Left colon (tissue), 2 donors: ENCODE results near the gene TFDP2. TPM values are rescaled to one million over a fixed set of nuclear protein-coding genes. Genes with fewer than 3 reads are reported as not detected.
"Not testable (repeated sequence)": the region's sequence is repeated elsewhere in the genome, so short reads cannot be mapped to it uniquely, and the experiment has no call there.

Experiments
- ATAC-seq: fragments of 200-7000 bp; cut with Tn5 transposase; one replicate; pipeline ENCODE4 v1.9.1; 2020; ENCODE audit warnings: mild to moderate bottlenecking, moderate library complexity
- DNase-seq, 2 donors: peaks; one replicate each; pipeline ENCODE4 v3.0.0-alpha.2; 2020
- intact Hi-C, 2 donors: fragments of 100-400 bp; cut with DNase I in 1 of 2; cut with micrococcal nuclease in 1 of 2; formaldehyde crosslinking; loops; one replicate each; pipeline versions ENCODE4 v1.11.2 to v1.14.0; 2022; cut with DNase I, micrococcal nuclease
- total RNA-seq, 2 donors: library from RNA; stranded (reverse); fragmentation: NEBNext Ultra II Directional; extraction: Animal tissue kit (Norgen Biotek cat#: 25700); gene quantifications; one replicate each; pipeline ENCODE4 v1.2.1, GENCODE V29; 2021
- donor health status: DM: no; HTN: no; CAD: no.
- donor health status: DM: yes; HTN: yes; CAD: no.

The TFDP2 gene
- total RNA-seq, 2 donors from 2014 or later: 33.7 to 46.2 TPM

DNA sequence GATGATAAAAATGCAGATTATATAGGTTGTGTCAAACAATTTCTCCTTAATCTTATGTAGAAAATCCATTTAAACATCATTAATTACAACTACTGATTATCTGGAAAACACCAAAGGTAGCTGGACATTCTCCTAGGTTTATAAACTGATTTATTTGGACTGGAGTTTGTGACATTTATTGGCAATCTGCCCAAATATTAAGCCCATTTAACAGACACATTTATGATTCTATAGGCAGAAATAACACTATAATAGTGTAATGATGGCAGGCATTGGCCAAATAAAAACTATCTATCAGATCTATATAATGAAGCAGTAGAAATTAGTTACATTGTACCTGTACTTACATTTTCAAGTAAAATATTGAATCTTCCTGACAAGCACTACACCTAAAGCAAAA lies 117.8 kb downstream of the TFDP2 start:
- ATAC-seq: no peak
- DNase-seq: no peak
- intact Hi-C loops: no loop called here

DNA sequence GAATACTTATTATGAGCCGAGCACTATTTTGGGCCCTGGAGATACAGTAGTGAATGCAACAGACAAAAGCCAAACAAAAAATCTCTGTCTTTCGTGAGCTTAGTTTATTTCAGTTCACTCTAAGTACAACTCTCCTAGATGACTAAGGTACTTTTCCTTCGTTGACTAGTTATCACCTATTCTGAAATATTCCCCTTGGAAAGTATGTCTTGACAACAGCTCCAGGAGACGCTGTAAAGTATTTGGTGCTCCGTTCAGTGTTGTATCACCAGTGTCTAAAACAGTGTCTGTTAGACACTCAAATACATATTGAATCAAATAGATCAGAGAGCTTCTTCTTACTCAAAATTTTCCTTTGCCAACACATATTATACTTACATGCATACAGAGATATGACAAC lies 119.6 kb downstream of the TFDP2 start:
- ATAC-seq: no peak
- intact Hi-C loops: no loop called here
- no peak for DNase-seq

DNA sequence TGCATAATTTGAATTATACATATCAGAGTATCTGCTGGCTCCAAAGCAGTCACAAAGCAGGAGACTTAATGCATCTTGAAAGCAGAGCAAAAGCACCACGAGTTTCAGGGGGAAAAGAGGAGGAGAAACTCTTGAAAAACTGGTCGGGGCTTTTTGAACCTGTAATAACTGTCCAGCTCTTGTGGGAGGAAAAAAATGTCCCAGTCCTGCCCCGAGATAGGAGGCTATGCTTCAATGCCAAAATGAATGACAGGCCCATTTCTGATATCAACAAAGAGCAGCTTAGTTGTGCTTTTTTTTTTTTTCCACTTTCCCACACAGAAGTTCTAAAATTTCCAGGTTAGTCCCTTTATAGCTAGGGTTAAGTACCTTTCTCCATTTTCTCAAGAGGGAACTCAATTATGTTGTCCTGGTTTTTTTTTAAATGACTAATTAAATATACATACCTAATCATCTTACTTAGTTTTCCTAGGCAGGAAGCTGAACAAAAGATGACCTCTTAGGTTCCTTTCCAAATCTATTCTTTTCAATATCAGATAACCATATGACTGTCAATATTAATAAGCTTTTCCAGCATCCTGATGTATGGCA lies 120.2 kb downstream of the TFDP2 start:
- DNase-seq: no peak
- intact Hi-C loops: no loop called here
- ATAC-seq: no peak

DNA sequence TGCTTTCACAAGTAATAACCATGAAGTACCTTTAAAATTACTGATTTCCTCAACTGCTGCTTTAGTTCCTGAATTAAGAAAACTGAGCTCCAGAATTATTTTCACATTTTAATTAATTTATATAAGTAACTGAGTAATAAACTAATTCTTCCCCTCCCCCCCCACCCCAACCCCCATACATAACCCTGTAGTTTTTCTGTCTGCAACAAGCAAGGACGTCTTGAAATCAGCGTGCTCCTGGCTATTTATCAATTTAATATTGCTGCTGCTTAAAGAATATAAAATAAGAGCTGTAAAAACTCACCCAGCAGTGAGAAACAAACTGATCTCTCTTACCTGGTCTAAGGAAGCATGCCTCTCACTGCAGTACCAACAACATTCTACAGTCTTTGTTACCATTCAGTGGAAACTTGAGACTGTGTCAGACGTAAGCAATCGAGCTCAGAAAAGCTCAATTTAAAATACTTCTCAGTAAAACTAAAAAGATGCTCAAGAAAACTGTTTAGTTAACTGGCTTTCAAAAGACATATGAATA lies 121.0 kb downstream of the TFDP2 start:
- no peak for DNase-seq
- intact Hi-C loops: no loop called here
- ATAC-seq: peak; percentile 83

DNA sequence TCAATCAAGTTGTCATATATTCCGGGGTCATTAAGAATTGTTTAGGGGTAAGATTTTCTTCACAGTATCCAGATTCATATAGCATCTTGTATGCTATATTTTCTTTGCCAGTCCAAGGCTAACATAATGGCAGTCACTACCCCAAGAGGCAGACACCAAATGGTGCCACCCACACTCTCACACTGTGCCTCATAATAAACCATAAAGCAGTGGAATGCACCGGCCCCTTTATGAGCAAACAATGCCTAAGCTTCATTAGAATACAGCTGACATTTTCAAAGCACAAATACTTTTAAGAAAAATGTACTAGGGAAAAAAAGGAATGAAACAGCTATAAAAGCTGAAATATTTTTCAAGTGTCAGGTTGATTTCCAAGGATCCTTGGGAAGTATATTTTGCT lies 121.6 kb downstream of the TFDP2 start:
- peak; percentile 93 for ATAC-seq
- intact Hi-C loops: no loop called here
- DNase-seq: peak; percentile 31 to 57

DNA sequence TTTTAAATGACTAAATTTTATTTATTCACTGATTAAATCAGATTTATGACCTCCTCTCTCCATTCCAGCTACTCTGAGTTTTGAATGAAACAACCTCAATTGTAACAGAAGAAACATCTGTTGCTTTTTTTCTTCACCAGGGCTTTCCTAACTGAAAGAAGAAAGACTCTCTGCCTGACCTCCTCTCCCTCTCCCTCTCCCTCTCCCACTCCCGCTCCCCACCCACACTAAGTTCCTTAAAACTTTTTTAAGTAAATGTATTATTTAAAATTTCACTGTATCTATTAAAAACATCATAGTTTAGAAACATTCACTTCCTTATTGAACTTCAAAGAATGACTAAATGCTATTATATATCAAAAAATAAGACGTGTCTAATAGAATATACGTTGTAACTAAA lies 122.0 kb downstream of the TFDP2 start:
- ATAC-seq (no peak), DNase-seq (no peak)
- intact Hi-C loops: no loop called here

DNA sequence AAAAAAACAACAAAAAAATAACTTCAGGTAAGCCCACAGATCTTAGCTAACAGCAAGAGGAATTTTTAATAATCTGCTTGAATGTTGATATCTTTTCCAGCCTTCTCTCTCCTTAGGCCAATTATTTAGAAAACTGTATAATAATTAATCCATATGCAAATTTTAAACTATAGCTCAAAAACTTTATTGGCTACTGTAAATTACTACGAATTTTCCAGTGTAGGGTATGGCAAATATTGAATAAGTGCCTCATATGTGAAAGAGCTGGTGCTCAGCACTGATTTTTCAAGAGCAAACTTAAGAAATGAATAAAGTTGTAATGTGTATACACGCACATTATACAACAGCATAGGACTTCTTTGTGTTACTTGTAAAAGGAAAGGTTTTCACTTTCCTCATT lies 123.0 kb downstream of the TFDP2 start:
- ATAC-seq: no peak
- intact Hi-C loops: no loop called here
- DNase-seq: no peak

DNA sequence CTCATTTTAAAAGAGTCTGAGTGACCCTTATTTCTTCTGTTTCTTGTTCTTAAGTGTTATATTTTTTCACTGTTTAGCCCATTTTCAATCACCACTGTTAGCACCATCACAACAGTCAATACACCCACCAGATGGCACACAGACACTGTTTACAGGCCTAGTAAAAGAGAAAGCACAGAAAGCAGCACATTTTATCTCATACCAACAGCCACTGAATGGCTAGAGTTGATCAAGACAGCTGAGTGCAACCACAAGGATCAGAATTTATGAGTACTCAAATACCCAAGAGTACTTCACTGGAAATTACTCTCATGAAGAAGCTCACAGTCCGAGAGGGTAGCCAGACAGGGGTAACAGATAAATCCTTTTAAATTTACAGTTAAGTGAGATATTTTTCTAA lies 127.0 kb downstream of the TFDP2 start:
- intact Hi-C loops: no loop called here
- ATAC-seq: peak; percentile 71
- no peak for DNase-seq

DNA sequence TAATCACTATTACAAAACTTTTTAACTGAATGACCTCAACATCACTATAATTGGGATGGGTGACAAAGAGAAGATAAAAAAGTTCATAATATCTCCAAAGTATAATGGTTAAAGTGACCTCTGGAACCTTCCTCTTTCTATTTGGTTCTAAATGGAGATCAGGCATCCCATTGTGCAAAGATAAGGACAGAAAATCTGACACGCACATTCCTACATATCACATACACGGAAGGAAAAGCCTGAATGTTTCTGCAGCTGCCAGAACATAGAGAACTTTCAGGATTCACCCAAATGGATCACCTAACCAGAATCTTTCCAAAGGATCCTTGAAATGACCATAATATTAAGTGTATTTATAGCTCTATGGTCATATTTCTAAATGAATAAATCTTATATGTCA lies 128.2 kb downstream of the TFDP2 start:
- ATAC-seq (no peak), DNase-seq (no peak)
- intact Hi-C loops: no loop called here

DNA sequence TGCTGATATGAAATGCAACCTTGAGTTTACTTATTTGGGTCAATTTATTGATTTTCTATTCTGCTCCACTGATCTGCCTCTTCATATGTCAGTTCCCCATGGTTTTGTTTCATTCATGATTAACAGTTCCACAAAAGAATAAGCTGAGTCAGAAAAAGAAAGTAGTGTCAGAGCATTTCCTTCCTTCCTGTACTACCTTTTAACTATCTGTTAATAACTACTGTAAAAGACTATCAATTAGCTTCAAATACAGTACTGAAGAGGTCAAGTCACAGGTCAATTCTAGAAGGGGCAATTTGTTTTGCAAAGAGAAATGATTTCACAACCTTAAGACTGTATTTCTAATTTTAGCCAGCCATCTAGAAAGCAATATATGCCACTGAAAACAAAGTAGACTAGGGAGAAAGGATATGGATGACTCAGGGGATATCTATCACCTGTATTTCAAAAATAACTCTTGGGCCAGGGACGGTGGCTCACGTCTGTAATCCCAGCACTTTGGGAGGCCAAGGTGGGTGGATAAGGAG lies 129.5 kb downstream of the TFDP2 start:
- DNase-seq (no peak), ATAC-seq (no peak)
- intact Hi-C loops: no loop called here

DNA sequence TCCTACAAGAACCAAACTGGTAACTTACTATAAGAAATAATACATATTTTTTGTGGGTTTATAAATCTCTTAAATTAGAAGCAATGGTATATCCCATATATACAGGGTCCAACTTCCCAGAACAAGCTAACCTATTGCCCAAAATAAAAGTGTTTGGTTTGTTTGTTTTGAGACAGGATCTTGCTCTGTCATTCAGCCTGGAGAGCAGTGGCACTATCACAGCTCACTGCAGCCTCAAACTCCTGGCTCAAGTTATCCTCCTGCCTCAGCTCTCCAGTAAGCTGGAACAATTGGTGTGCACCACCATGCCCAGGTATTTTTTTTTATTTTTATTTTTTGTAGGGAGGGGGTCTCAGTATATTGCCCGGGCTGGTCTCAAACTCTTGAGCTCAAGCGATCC lies 135.4 kb downstream of the TFDP2 start:
- ATAC-seq (no peak), DNase-seq (no peak)
- intact Hi-C loops: no loop called here

DNA sequence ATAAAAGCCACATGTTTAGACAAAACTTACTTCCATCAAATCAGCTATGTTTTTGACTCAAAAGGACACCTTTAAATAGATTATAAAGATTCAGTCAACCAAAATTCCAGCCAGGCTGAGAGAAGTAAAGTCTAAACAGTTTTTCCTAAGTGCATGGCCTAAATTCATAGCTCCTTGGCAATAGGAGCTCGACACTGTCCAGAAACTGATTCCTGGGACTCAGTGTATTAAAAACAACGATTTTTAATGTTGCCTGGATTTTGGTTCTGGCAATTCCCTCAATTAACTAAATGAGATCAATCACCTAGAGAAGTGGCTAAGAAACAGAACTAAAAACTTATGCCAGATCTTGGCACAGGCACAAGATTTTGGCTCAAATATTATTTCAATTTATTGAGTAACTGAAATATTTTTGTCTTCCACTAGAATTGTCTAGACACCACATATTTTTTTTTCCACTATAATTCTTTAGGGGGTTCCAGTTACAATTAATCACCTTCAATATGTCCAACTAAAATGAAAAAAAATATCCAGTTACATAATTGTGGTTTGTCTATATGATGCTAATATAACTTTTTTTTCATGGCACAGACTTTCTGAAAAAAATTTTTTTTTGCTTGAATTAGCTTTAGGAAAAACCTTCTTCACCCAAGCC lies 135.9 kb downstream of the TFDP2 start:
- no peak for DNase-seq
- intact Hi-C loops: no loop called here
- no peak for ATAC-seq

DNA sequence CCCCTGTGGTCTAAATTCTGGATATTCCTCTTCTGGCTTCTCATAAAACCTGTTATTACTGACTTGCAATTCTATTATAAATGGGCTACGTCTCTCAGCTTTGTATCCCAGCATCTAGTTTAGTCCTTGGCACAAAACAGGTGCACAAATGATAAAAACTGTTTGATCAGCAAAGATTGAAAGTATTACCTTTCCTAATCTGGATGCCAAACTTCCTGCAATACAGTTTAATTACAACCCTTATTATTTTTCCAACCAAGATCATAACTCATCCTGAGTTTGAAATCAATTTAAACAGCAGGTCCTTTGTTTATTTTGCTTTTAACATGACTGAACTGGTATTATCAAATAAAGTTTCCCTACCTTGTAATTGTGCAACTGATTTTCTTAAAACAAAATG lies 140.3 kb downstream of the TFDP2 start:
- intact Hi-C loops: no loop called here
- DNase-seq (no peak), ATAC-seq (no peak)

DNA sequence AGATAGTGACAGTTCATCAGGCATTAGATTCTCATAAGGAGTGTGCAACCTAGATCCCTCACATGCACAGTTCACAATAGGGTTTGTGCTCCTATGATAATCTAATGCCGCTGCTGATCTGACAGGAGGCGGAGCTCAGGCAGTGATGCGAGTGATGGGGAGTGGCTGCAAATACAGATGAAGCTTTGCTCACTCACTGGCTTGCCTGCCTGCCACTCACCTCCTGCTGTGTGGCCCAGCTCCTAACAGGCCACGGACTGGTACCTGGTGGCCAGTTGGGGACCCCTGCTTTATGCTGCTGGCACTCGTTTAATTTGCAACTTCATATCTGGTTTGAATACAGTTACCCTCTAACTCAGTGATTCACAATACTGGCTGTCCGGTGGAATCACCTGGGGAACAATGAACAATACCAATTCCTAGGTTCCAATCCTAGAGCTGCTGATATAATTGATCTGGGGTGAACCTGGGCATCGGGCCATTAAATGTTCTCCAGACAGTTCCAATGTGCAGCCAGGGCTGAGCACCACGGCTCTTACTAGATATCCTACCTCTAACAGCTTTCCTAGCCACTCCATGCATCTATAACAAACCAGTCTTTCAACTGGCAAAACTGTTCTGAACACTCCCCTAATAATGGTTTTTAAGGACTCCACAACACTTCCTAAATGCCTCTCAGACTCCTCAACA lies 141.5 kb downstream of the TFDP2 start:
- intact Hi-C loops: no loop called here
- DNase-seq (no peak), ATAC-seq (no peak)

DNA sequence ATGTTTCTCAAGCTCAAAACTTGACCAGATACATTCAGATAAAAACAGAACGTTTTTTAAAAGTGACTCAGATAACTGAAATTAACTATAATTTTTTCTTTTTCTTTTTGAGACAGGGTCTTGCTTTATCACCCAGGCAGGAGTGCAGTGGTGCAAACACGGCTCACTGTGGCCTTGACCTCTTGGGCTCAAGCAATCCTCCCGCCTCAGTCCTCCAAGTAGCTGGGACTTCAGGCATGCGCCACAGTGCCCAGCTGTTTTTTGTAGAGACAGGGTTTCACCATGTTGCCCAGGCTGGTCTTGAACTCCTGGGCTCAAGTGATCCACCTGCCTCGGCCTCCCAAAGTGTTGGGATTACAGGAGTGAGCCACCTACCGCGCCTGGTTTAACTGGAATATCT lies 144.4 kb downstream of the TFDP2 start:
- DNase-seq, ATAC-seq, intact Hi-C loops: not testable (repeated sequence)

DNA sequence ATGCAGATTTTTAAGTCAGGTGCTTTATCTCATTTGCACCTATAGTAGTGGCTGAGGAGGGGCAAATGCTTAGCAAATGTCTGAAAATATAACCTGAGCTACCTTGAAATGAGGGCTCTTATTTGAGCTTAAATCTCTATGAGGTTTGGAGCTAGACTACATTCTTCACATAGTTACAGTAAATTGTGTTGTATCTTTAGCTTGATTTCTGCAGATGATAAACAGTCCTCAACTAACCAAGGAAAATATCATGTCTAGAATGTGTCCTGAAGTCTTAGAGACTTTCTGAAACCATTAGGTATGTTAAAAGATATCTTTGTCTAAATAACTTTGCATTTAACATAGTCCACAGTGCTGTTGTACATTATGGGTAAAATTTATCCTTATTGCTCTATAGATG lies 145.3 kb downstream of the TFDP2 start:
- no peak for DNase-seq
- intact Hi-C loops: no loop called here
- ATAC-seq: no peak

DNA sequence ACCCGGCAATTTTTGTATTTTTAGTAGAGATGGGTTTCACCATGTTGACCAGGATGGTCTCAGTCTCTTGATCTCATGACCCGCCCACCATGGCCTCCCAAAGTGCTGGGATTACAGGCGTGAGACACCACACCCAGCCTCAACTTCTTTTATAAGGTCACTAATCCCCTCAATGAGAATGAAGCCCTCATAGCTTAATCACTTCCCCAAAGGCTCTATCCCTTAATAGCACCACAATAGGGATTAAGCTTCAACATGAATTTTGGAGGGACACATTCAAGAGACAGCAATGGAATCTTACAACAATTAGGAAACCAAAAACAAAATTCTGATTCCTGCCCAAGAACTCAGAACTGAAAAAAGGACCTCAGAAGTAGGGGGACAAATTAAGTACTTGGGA lies 146.1 kb downstream of the TFDP2 start:
- ATAC-seq (no peak), DNase-seq (no peak)
- intact Hi-C loops: no loop called here

DNA sequence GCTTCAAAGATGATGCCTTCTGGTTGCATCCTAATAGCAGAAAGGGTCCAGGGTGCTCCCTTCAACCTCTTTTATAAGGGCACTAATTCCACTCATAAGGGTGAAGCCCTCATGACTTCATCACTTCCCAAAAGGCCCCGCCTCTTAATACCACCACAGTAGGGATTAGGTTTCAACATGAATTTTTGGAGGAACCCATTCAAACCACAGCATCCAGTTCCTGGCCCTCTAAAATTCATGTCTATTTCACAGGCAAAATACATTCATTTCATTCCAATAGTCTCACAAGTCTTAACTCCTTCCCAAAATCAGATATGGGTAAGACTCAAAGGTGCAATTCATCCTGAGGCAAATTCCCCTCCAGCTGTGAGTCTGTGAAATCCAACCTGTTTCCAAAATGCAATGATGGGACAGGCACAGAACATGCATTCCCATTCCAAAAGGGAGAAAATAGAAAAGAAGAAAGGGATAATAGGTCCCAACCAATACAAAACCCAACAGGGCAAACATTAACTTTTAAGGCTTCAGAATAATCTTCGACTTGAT lies 148.9 kb downstream of the TFDP2 start:
- ATAC-seq: no peak
- no peak for DNase-seq

DNA sequence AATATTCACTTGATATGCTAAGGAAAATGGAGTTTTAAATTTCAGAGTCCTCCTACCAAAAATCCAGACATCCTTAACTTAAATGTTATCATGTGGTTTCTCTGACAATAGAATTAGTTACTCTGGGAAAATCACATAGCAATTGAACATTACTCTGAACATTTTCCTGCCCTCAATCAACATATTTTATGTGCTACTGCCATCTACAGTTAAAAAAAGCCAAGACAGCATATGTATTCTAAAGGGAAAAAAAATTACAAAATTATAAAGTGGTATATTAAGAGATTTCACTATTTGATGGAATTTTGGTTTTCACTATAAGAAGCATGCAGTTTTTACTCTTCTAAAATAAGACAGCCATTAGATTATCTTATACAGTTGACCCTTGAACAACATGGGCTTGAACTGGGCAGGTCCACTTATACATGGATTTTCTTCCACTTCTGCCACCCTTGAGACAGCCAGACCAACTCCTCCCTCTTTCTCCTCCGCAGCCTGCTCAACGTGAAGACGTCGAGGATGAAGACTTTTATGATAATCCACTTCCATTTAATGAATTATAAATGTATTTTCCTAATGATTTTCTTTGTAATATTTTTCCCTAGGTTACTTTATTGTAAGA lies 150.6 kb downstream of the TFDP2 start:
- intact Hi-C loops: no loop called here
- ATAC-seq: no peak
- no peak for DNase-seq

More for the DNA sequence above, 148.9 kb downstream of the TFDP2 start:
- intact Hi-C loops: no loop called here
